ENCODE data around the gene MAJIN. TPM values are rescaled to one million over a fixed set of nuclear protein-coding genes. Genes with fewer than 3 reads are reported as not detected.

Gene MAJIN
- total RNA-seq, 1 donor from 2014 or later = not detected

DNA sequence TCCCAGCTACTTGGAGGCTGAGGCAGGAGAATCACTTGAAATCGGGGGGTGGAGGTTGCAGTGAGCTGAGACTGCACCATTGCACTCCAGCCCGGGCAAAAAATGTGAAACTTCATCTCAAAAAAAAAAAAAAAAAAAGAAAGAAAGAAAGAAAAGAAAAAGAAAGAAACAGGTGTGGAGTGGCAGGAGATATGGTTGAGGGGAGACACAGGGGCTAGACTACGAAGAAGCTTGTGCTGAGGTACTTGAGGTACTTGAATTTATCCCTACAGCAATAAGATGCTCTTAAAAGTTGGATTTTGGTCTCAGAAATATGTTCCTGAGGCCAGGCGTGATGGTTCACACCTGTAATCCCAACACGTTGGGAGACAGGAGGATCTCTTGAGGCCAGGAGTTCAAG, 2.2 kb upstream of the MAJIN start:
- peaks cover 4% of the 10 kb centered on the region for H3K4me1 Mint-ChIP-seq (ENCODE audit: unreplicated experiment)
- no peaks in the 10 kb centered on the region for H3K36me3 Mint-ChIP-seq (ENCODE audit: unreplicated experiment)
- no peak for DNase-seq (ENCODE audit: extremely low spot score, unreplicated experiment)

GRCh38 chr11:64970731-64971151, 1.2 kb downstream of the MAJIN start:
- no peaks in the 10 kb centered on the region for H3K9me3 Mint-ChIP-seq (ENCODE audit: unreplicated experiment)
- TF ChIP-seq CTCF (IDR thresholded peaks at IDR 0.05) = no peak
- H3K27ac Mint-ChIP-seq (ENCODE audit: unreplicated experiment) = no peak overlapping the region

More for the DNA sequence above, 2.2 kb upstream of the MAJIN start:
- TF ChIP-seq CTCF (IDR thresholded peaks at IDR 0.05) = no peak
- Mint-ChIP-seq H3K9me3 (ENCODE audit: unreplicated experiment) (no peaks in the 10 kb centered on the region), H3K4me3 (ENCODE audit: unreplicated experiment) (no peak overlapping the region), H3K27ac (ENCODE audit: unreplicated experiment) (no peak overlapping the region), H3K27me3 (ENCODE audit: unreplicated experiment) (no peaks in the 10 kb centered on the region)

DNA sequence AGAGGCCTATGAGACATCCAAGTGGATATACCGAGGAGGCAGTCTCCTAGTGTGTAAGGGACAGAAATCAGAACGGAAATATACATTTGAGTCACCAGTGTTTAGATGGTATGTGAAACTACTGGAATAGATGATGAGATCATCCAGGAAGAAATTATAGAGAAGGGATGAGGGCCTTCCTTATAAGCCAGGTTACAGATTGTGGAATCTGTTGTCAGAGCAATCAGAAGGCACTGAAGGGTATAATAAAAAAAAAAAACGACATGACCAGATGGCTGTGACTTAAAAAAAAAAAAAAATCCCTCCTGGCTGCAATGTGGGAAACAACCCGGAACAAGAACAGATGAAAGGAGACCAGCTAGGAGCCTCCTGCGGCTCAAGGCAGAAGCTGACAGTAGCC, 2.7 kb downstream of the MAJIN start:
- no peak for TF ChIP-seq CTCF (IDR thresholded peaks at IDR 0.05)
- H3K4me1 Mint-ChIP-seq (ENCODE audit: unreplicated experiment) = peaks cover 8% of the 10 kb centered on the region
- H3K4me3 Mint-ChIP-seq (ENCODE audit: unreplicated experiment) = no peak overlapping the region
- no peaks in the 10 kb centered on the region for H3K9me3 Mint-ChIP-seq (ENCODE audit: unreplicated experiment)
- H3K27ac Mint-ChIP-seq (ENCODE audit: unreplicated experiment) = no peak overlapping the region
- H3K36me3 Mint-ChIP-seq (ENCODE audit: unreplicated experiment) = no peaks in the 10 kb centered on the region
- DNase-seq (ENCODE audit: extremely low spot score, unreplicated experiment) = no peak
- H3K27me3 Mint-ChIP-seq (ENCODE audit: unreplicated experiment) = no peaks in the 10 kb centered on the region

More at GRCh38 chr11:64970731-64971151, 1.2 kb downstream of the MAJIN start:
- Mint-ChIP-seq H3K4me3 (ENCODE audit: unreplicated experiment) (no peak overlapping the region), H3K27me3 (ENCODE audit: unreplicated experiment) (no peaks in the 10 kb centered on the region), H3K36me3 (ENCODE audit: unreplicated experiment) (no peaks in the 10 kb centered on the region), H3K4me1 (ENCODE audit: unreplicated experiment) (peaks cover 8% of the 10 kb centered on the region)
- DNase-seq (ENCODE audit: extremely low spot score, unreplicated experiment) = no peak

- Mint-ChIP-seq H3K4me3 (ENCODE audit: unreplicated experiment) (no peak overlapping the region), H3K4me1 (ENCODE audit: unreplicated experiment) (peaks cover 8% of the 10 kb centered on the region), H3K27ac (ENCODE audit: unreplicated experiment) (no peak overlapping the region), H3K36me3 (ENCODE audit: unreplicated experiment) (no peaks in the 10 kb centered on the region), H3K9me3 (ENCODE audit: unreplicated experiment) (no peaks in the 10 kb centered on the region), H3K27me3 (ENCODE audit: unreplicated experiment) (no peaks in the 10 kb centered on the region)
- no peak for DNase-seq (ENCODE audit: extremely low spot score, unreplicated experiment)
- TF ChIP-seq CTCF (IDR thresholded peaks at IDR 0.05) = no peak
Observed at GRCh38 chr11:64967375-64967774, 4.5 kb downstream of the MAJIN start.

- H3K36me3 Mint-ChIP-seq (ENCODE audit: unreplicated experiment) = no peaks in the 10 kb centered on the region
Observed at GRCh38 chr11:64963072-64963631, 8.8 kb downstream of the MAJIN start.

More at GRCh38 chr11:64963072-64963631, 8.8 kb downstream of the MAJIN start:
- Mint-ChIP-seq H3K9me3 (ENCODE audit: unreplicated experiment) (no peaks in the 10 kb centered on the region), H3K27ac (ENCODE audit: unreplicated experiment) (no peak overlapping the region), H3K27me3 (ENCODE audit: unreplicated experiment) (peaks cover 13% of the 10 kb centered on the region), H3K4me1 (ENCODE audit: unreplicated experiment) (no peaks in the 10 kb centered on the region), H3K4me3 (ENCODE audit: unreplicated experiment) (no peak overlapping the region)
- DNase-seq (ENCODE audit: extremely low spot score, unreplicated experiment) = no peak
- no peak for TF ChIP-seq CTCF (IDR thresholded peaks at IDR 0.05)

All from osteocyte (in vitro differentiated cells).